SH-SY5Y (cell line): ENCODE results near the gene IL1RAP.

Experiments used
- GATA2 ChIP-seq: IDR thresholded peaks from 2 replicates; pipeline ENCODE4 v1.6.1; 2011; ENCODE audit warnings: mild to moderate bottlenecking, low read depth, low read length
- GATA3 ChIP-seq: IDR thresholded peaks from 2 replicates; pipeline ENCODE4 v1.6.1; 2011; ENCODE audit warnings: low read depth, mild to moderate bottlenecking, low read length, moderate library complexity

Gene IL1RAP

DNA sequence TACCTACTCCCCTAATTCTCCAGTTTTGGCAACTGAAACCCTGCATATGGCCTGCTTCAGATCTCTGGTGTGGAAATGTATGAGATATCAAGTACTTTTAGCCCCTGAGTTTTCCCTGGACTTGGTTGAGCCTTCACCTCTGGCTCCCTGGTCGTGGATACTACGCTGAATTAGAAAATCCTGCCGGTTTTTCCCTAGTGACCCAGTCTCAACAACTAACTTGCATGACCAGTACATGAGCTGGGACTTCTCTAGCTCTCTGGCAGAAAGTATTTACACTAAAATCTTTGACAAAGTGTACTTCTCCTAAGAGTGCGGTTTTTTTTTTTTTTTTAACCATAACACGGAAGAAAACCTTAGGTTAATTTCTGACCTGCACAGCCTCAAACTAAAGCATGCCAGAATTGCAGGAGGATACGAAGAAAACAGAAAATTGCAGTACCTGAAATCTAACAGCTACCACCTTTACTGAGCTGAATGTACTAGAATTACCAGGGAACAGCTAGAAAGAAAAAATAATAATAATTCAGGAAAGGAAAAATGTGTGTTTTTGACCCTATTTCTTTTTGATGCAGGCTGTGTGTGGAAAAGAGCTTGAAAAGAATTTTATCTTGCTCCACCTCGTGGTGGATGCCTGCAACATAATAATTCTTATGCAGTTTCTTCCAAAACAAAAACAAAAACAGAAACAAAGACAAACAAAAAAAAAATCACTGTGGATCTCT is 183.1 kb downstream of the IL1RAP start:
- TF ChIP-seq GATA2, result no peak
- TF ChIP-seq GATA3, result no peak

DNA sequence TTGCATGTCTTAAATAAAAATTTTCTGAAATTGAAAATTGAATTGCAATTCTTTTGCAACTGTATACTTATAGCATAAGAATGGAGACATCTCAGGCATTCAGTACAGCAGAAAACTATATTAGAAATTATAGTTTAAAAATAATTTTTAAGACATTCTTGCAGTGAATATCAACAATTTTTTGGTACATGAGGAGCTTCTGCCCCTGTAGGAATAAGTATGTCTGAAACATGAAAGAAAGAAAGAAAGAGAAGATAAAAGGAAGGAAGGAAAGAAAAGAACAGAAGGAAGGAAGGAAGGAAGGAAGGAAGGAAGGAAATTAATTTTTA is 183.6 kb downstream of the IL1RAP start:
- TF ChIP-seq GATA2 (no peak), GATA3 (no peak)

DNA sequence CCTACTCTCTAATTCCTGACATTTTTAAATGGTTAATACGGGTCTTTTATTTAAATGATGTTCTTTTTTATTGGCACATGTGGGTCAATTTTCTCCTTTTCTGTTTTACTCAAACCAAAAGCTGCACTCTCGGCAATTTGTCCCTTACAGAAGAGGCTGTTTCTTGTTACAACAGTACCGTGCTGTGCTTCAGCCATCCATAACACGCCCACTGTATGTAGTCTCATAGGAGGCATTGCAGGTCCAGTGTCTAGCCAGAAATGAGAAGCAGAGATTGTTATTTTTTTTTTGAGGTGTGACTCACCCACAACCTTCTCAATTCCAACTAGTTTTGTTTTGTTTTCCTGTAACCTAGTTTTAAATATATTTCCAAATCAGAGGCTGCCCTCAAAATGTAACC is 184.0 kb downstream of the IL1RAP start:
- TF ChIP-seq GATA2, result no peak
- no peak for TF ChIP-seq GATA3

DNA sequence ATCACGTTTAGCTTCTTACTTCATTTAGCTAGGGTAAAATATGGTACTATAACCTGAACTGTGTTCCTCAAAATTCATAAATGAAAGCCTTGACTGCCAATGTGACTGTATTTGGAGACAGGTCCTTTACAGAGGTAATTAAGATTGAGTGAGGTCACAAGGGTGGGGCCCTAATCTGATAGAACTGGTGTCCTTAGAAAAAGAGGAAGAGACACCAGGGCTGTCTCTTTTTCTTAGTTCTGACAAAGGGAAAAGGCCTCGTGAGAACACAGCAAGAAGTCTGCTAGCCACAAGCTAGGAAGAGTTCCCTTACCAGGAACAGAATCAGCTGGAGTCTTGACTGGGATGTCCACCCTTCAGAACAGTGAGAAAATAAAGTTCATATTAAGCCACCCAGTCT is 185.9 kb downstream of the IL1RAP start:
- TF ChIP-seq GATA3 (no peak), GATA2 (no peak)

DNA sequence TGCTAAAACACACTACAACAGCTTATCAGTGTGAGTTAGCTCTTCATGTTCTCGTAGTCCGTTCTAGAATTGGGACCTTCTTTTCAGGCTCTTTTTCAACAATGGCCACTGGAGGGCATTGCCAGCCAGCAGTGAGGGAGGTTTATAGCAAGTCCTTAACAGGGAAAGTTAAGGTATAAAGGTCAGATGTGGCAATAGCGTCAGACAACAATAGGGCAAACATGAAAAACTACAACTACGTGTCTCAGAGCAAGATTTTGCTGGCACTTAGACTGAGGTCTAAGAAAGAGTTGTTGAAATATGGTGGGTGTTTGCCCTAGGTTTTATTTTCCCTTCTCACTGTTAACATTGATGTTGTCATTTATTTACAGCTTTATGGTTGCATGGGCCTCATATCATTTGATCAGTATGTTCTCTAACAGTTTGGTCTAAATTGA is 187.2 kb downstream of the IL1RAP start:
- no peak for TF ChIP-seq GATA2
- TF ChIP-seq GATA3, result no peak

DNA sequence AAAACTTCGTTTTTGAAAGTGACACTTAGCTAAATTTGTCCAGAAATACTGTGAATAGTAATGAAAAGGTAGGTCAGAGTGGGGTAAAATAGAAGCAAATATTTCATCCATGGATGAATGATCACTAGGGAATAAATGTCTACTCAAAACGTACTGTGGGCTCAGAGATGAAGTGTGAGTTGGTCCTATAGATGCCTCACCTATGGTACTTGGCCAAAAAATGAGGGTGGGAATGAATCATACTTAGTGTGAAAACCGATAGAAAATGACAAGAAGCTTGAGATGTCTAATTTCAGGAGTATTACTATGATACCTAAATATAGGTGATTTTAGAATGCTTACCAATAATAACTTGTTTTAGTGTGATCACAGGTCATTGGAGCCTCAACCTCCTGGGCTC is 192.7 kb downstream of the IL1RAP start:
- TF ChIP-seq GATA3, result no peak
- TF ChIP-seq GATA2, result no peak
